ENCODE data around the gene TMC8. TPM values are rescaled to one million over a fixed set of nuclear protein-coding genes. Genes with fewer than 3 reads are reported as not detected.

TMC8 gene
- total RNA-seq, 2 experiments from 2014 or later: 251 to 292 TPM

DNA sequence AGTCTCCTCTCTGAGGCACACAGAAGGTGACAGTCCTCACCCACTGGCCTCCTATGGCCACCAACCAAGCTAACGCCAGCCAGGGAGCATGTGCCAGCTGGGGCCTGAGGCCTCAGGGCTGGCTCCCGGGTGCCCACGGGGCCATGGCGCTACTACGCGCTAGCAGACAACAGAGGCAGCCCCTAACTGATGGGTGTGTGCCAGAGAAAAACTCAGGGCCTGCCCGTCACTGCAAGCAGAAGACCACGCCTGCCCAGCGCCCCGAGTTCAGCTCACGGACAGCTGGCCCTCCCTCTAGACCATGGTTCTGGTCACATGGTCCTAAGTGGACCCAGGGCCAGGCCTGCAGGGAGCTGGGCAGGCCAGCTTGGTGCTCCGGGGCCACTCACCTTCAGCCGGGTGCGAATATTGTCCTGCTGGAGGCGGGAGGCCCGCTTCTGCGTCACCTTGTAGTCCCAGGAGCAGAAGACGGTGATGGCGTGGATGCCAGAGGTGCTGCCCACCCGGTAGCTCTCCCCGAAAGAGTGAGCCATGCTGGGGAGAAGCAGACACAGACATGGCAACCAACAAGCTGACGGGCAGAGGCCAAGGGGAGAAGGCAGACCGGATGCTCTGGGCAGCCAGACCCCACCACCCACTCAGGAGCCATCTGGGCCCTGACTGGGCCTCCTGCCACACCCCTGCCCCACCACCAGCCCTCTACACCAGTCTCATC is 8.2 kb upstream of the TMC8 start:
- peaks cover 50% of the 10 kb centered on the region for H3K36me3 Mint-ChIP-seq
- H3K27ac Mint-ChIP-seq: peak overlapping the region; percentile 93
- H3K27me3 Mint-ChIP-seq: no peaks in the 10 kb centered on the region
- DNase-seq (no peak), ATAC-seq (no peak)
- H3K4me1 Mint-ChIP-seq: peaks cover 62% of the 10 kb centered on the region
- H3K9me3 Mint-ChIP-seq (ENCODE audit: low read depth): no peaks in the 10 kb centered on the region
- CTCF ChIA-PET: interaction anchor here (1.4 to 13.4 kb wide), 3 partner anchors 9 to 54 kb away, joined by 6 to 179 read pairs (median 14); no protein-coding TSS in a partner anchor
- H3K4me3 Mint-ChIP-seq: peak overlapping the region; percentile 76

DNA sequence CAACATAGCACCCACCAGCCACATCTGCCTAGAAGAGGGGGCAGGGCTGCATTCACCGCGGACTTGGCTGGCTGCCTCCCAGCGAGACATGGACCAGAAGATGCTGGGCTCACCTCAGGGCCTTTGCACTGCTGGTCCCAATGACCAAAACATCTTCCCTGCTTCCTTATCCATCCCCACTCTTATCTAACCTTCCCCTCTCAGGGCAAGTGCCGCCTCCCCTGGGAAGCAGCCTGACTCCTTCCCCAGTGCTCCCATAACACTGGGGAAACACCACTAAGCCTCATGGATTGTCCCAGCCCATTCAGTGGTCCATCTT is 7.7 kb upstream of the TMC8 start:
- CTCF ChIA-PET: interaction anchor here (2.3 to 13.4 kb wide), 2 partner anchors 10 to 13 kb away, joined by 14 to 179 read pairs; no protein-coding TSS in a partner anchor
- Mint-ChIP-seq H3K27me3 (no peaks in the 10 kb centered on the region), H3K36me3 (peaks cover 50% of the 10 kb centered on the region), H3K4me3 (peak overlapping the region; percentile 76), H3K4me1 (peaks cover 62% of the 10 kb centered on the region), H3K27ac (peak overlapping the region; percentile 93), H3K9me3 (ENCODE audit: low read depth) (no peaks in the 10 kb centered on the region)
- DNase-seq: no peak
- no peak for ATAC-seq

DNA sequence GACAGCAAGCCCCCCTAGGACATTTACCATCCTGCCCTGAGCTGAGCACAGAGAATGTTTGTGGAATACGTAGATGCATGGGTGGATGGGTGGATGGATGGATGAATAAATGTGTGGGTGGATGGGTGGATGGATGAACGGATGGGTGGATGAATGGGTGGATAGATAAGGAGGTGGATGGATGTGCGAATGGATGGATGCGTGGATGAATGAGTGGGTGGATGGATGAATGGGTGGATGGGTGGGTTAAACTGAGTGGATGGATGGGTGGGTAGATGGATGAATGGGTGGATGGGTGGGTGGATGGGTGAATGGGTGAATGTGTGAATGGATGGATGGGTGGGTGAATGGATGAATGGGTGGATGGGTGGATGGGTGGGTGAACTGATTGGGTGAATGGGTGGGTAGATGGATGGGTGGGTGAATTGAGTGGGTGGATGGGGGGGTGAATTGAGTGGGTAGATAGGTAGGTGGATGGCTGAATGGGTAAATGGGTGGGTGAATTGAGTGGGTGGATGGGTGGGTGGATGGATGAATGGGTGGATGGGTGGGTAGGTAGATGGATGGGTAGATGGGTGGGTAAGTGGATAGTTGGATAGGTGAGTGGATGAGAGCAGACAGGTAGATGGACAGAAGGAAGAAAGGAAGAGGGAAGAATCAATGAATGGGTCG is 7.2 kb upstream of the TMC8 start:
- CTCF ChIA-PET: interaction anchor here (2.3 to 17.0 kb wide), 3 partner anchors 10 to 13 kb away, joined by 14 to 257 read pairs (median 179); no protein-coding TSS in a partner anchor
- Mint-ChIP-seq H3K27ac (peak overlapping the region; percentile 93), H3K36me3 (peaks cover 48% of the 10 kb centered on the region), H3K4me3 (peak overlapping the region; percentile 76), H3K27me3 (no peaks in the 10 kb centered on the region), H3K4me1 (peaks cover 59% of the 10 kb centered on the region), H3K9me3 (ENCODE audit: low read depth) (no peaks in the 10 kb centered on the region)
- ATAC-seq: no peak
- DNase-seq: no peak

DNA sequence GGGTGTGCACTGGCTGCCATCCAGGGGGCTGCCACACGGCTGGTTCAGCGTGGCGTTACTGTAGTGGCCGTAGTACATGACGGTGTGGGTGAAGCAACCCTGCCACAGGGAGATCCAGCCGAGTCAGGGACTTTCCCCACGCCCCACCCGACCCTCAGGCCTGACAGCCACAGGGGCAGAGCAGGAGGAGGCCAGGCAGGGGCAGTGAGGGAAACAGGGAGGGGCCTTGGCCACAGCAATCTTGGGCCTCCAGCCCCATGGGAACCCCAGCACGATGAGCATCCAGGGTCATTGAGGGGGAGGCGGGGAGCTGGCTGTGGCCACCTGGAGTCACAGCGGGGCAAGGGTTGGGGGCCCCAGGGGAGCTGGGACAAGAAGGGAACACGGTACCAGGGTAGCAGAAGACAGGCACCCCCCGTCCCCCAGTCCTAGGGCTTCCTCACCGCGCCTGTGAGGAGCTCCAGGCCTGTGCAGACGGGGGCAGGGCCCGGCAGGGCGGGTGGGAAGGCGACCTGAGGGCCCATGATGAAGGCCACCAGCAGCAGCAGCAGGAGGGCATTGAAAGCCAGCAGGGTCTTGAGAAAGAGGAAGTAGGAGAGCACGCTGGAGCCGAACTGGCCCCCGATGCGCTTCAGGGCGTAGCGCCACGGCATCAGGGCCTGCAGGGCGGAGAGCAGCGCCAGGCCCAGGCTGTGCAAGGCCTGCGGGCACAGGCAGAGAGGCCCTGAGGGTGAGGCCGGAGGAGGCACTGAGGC is 6.3 kb upstream of the TMC8 start:
- CTCF ChIA-PET: interaction anchor here (13.4 to 17.0 kb wide), 2 partner anchors 12 to 13 kb away, joined by 179 to 257 read pairs; no protein-coding TSS in a partner anchor
- ATAC-seq: no peak
- H3K36me3 Mint-ChIP-seq: peaks cover 48% of the 10 kb centered on the region

DNA sequence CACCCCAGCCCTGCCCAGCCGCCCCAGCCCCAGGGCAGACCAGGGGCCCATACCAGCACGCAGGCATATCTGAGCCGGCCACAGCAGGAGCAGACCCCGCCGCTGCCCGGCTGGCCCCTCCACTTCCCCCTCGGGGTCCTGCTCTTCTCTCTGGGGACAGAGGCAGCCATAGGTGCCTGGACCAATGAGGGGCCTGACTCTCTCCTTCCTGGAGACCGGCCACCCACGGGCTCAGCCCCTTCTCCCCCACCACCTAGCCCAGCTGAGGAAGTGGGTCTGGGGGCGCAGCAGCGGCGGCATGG is 5.8 kb upstream of the TMC8 start:
- Mint-ChIP-seq H3K4me3 (peak overlapping the region; percentile 88), H3K4me1 (peaks cover 66% of the 10 kb centered on the region), H3K27ac (peak overlapping the region; percentile 68), H3K27me3 (no peaks in the 10 kb centered on the region), H3K9me3 (ENCODE audit: low read depth) (no peaks in the 10 kb centered on the region), H3K36me3 (peaks cover 48% of the 10 kb centered on the region)
- CTCF ChIA-PET: interaction anchor here (1.3 to 17.0 kb wide), 4 partner anchors 11 to 52 kb away, joined by 3 to 257 read pairs (median 92); no protein-coding TSS in a partner anchor
- DNase-seq: no peak
- no peak for ATAC-seq

More for the DNA sequence above, 6.3 kb upstream of the TMC8 start:
- DNase-seq: no peak
- Mint-ChIP-seq H3K27me3 (no peaks in the 10 kb centered on the region), H3K27ac (peak overlapping the region; percentile 41), H3K9me3 (ENCODE audit: low read depth) (no peaks in the 10 kb centered on the region), H3K4me1 (peaks cover 62% of the 10 kb centered on the region), H3K4me3 (peak overlapping the region; percentile 44)

DNA sequence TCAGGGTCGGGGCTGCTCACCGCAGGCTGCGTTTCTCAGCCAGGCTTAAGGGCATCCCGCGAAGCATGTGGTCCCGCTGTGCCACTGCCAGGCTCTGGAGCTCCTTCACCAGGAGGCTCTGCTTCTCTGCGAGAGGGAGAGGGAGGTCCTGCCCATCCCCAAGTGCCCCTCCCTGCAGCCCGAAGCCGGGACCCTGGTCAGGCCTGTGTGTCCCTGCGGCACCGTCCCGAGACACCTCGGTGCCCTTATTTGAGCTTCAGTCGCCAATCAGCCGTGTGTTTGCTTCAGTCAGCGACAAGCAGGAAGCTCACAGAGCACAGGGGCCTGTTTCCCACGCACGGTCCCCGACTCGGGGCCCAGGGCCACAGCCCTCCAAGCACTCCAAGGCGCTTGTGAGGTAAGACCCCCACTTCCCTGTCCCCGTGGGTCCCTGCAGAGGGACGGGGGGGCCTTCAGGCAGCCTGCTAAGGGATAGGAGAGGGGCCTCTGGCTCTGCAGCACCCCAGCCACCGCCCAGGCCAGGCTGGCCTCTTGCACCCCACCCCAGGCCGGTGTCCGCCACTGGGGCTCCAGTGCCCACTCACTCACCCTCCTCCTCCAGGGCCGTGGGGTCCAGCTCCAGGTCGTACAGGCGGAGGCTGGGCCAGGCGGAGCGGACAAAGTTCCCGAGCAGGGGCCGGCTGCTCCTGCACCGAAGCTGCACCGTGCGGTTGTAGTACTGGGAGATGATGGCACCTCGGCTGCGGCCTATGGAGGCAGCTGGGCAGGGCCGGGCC is 5.2 kb upstream of the TMC8 start:
- Mint-ChIP-seq H3K4me1 (peaks cover 68% of the 10 kb centered on the region), H3K27ac (peak overlapping the region; percentile 88), H3K36me3 (peaks cover 47% of the 10 kb centered on the region), H3K27me3 (no peaks in the 10 kb centered on the region), H3K9me3 (ENCODE audit: low read depth) (no peaks in the 10 kb centered on the region), H3K4me3 (peak overlapping the region; percentile 88)
- CTCF ChIA-PET: interaction anchor here (1.3 to 17.0 kb wide), 4 partner anchors 11 to 51 kb away, joined by 3 to 257 read pairs (median 92); no protein-coding TSS in a partner anchor
- DNase-seq (peak; percentile 68), ATAC-seq (no peak)

DNA sequence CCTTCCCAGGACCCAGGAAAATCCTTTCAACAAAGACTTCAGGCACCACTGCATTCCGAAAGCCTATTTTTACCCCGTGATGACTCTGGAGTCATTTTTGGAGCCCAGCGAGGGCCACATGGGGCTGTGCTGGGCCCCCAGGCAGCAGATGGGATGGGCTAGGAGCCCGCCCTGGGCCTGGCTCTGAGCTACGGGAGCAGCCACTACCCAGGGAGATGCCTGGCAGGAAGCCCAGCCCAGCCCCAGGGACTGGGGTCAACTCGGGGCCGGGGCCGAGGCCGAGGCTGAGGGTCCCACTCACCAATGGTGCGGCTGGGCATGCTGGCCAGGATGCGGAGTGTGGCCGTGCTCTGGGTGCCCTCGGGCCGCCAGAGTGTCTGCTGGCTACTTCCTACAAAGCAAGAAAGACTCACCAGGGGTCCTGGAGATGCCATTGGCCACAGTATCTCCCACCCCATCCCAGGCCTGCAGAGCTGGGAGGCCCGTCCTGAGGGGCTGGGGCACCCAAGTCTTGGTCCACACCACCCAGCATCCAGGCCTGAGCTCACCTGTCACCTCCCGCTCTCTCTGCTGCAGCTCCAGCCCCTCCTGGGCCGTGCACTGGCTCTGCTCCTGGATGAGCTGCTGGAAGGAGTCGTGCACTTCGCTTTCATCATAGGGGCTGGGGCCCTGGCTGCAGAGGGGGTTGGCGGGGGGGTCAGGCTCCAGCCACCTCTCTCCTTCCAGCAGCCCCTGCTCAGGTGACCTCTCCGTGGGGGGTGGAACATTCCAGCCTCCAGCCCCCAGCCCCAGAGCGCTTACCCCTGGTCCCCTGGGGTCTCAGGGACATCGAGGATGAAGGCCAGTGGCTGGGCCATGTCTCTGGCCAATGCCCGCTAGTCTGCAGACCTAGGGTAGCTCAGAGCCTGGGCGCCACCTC is 4.3 kb upstream of the TMC8 start:
- Mint-ChIP-seq H3K9me3 (ENCODE audit: low read depth) (no peaks in the 10 kb centered on the region), H3K4me3 (peak overlapping the region; percentile 88), H3K36me3 (peaks cover 46% of the 10 kb centered on the region), H3K27ac (peak overlapping the region; percentile 88), H3K4me1 (peaks cover 61% of the 10 kb centered on the region), H3K27me3 (no peaks in the 10 kb centered on the region)
- CTCF ChIA-PET: interaction anchor here (1.3 to 17.0 kb wide), 5 partner anchors 10 to 50 kb away, joined by 3 to 257 read pairs (median 13); no protein-coding TSS in a partner anchor
- DNase-seq (no peak), ATAC-seq (no peak)

DNA sequence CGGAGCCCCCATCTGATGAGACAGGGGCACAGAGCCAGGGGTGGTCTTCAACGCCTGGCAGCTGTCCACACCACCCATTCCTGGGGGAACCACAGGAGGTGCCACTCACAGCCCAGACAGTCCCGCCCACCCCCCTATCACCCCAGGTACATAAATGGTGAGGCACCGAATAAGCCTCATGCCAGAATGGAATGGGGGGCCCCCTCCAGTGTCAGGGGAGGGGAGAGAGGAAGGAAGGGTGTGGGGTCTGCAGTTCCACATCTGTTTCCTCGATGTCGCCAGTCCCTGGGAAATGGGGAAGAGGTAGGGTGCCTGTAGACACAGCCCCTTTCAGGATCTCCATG is 3.7 kb upstream of the TMC8 start:
- H3K36me3 Mint-ChIP-seq: peaks cover 40% of the 10 kb centered on the region
- ATAC-seq (no peak), DNase-seq (no peak)
- peak overlapping the region; percentile 88 for H3K4me3 Mint-ChIP-seq
- H3K4me1 Mint-ChIP-seq: peaks cover 54% of the 10 kb centered on the region
- no peaks in the 10 kb centered on the region for H3K9me3 Mint-ChIP-seq (ENCODE audit: low read depth)
- CTCF ChIA-PET: interaction anchor here (3.1 to 17.0 kb wide), 3 partner anchors 9 to 49 kb away, joined by 13 to 257 read pairs (median 179); no protein-coding TSS in a partner anchor
- H3K27ac Mint-ChIP-seq: peak overlapping the region; percentile 88
- no peaks in the 10 kb centered on the region for H3K27me3 Mint-ChIP-seq

DNA sequence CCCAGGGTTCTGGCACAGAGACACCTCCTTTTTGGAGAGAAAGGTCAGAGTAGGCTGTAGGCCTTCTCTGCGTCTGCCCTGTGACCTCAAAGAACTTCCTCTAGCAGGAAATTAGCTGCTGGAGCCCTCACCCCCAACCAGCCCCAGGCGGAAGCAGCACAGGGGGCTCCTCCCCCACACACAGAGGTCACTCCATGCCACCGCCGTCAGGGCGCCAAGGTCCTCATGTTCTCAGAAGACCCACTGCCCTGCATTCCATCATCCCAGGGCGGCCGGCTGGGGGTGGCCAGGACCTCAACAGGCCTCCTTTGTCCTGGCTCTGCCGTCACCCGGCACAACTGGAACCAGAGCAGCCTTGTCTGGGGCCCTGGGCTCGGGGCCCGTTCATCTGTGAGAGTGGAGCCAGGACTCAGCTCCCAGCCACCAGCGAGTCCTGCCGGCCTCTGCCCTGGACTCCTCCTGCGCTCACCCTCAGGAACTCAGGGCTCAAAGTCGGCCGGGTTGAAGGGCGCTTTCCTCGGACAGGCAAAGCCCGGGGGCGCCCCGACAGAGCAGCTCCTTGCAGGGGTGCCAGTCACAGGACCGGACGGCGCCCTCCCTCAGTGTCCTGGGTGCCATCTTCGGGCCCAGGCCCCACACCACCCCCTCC is 3.2 kb upstream of the TMC8 start:
- Mint-ChIP-seq H3K4me1 (peaks cover 49% of the 10 kb centered on the region), H3K36me3 (peaks cover 37% of the 10 kb centered on the region)

DNA sequence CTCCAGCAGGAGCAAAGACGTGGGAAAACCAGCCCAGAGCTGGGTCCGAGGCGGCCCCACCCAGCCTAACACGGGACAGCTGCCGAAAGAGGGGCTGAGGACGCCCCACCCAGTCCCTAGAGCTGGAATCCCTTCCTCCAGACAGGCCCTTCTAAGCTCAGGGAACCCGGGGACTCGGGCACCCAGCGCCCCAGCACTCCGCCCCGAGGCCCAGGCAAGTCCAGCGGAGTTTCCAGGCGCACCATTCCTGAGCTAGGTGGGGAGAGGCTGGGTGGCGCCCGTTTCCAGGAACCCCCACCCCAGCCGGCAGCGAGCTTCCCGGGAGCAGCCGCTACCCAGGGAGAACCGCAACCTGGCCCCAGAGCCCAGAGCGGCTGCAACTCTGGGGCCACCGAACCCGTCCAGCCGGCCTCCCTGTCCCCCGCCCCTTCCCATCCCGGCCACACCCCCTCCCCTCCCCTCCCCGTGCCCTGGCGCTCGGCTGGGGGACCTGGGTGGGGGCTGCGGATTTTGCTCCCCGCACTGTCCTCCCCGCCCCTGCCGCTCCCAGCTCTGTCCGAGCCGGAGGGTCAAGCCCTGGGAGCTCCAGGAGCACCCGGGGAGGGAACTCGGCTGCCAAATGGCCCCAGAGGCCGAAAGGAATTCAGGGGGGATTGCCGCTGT is 2.6 kb upstream of the TMC8 start:
- Mint-ChIP-seq H3K27ac (peak overlapping the region; percentile 88), H3K27me3 (no peaks in the 10 kb centered on the region), H3K9me3 (ENCODE audit: low read depth) (no peaks in the 10 kb centered on the region), H3K4me1 (peaks cover 48% of the 10 kb centered on the region), H3K4me3 (peak overlapping the region; percentile 88), H3K36me3 (peaks cover 36% of the 10 kb centered on the region)
- CTCF ChIA-PET: interaction anchor here (0.7 to 17.0 kb wide), 7 partner anchors 8 to 48 kb away, joined by 3 to 257 read pairs (median 9); no protein-coding TSS in a partner anchor
- DNase-seq: peak; percentile 55
- ATAC-seq: no peak

More for the DNA sequence above, 3.2 kb upstream of the TMC8 start:
- CTCF ChIA-PET: interaction anchor here (1.1 to 17.0 kb wide), 6 partner anchors 9 to 49 kb away, joined by 5 to 257 read pairs (median 11); no protein-coding TSS in a partner anchor
- peak overlapping the region; percentile 88 for H3K4me3 Mint-ChIP-seq
- H3K27ac Mint-ChIP-seq: peak overlapping the region; percentile 88
- ATAC-seq: peak; percentile 27
- peak; percentile 91 for DNase-seq
- H3K27me3 Mint-ChIP-seq: no peaks in the 10 kb centered on the region
- H3K9me3 Mint-ChIP-seq (ENCODE audit: low read depth): no peaks in the 10 kb centered on the region
